ENCODE measurements around the gene LCE7A. TPM values are rescaled to one million over a fixed set of nuclear protein-coding genes. Genes with fewer than 3 reads are reported as not detected.
A peak's percentile ranks its signal among the peaks of the same experiment; 100 is the strongest.

Gene LCE7A
- total and polyA plus RNA-seq, 4 donors = not detected

DNA sequence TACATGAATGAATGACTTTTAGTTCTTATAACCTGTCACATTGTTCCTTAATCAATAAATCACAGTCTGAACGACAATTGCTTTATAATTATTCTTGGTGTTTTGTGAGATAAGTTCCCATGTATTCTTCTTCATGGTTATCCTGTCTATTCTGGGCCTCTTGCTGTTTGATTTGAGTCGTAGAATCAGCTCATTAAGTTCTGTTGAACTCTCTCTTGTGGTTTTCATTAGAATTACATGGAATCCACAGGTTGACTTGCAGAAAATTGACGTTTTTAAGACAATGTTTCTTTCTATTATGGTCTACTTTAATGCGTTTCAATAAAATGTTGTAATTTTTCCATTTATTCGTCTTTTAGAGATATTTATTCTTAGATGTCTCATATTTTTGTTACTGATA lies 36.5 kb upstream of the LCE7A start:
- Histone ChIP-seq H3K9ac (ENCODE audit: low read depth in 1 of 2, low read length in 2 of 2) (no peak overlapping the region), H3K9me3 (ENCODE audit: control insufficient read depth in 4 of 4, low read length in 3 of 4) (peaks cover 0 to 4% (median 0%) of the 10 kb centered on the region in 4 donors), H3K27me3 (ENCODE audit: control insufficient read depth in 4 of 4, insufficient read depth in 4 of 4, low read length in 3 of 4) (peaks cover 0 to 6% (median 0%) of the 10 kb centered on the region in 4 donors), H3K36me3 (ENCODE audit: control insufficient read depth in 4 of 4, insufficient read depth in 3 of 4, low read depth in 1 of 4, low read length in 3 of 4) (no peaks in the 10 kb centered on the region), H3K4me3 (ENCODE audit: low read depth in 1 of 3, low read length in 3 of 3) (no peak overlapping the region), H3K4me1 (ENCODE audit: control insufficient read depth in 4 of 4, insufficient read depth in 4 of 4, low read length in 3 of 4) (no peaks in the 10 kb centered on the region), H3K27ac (ENCODE audit: low read depth in 1 of 2, low read length in 2 of 2) (no peak overlapping the region)
- WGBS = 34% methylated on average over 5 of the region's 5 CpGs
- DNase-seq (ENCODE audit: low spot score) = no peak
- TF ChIP-seq, protein P1, sequence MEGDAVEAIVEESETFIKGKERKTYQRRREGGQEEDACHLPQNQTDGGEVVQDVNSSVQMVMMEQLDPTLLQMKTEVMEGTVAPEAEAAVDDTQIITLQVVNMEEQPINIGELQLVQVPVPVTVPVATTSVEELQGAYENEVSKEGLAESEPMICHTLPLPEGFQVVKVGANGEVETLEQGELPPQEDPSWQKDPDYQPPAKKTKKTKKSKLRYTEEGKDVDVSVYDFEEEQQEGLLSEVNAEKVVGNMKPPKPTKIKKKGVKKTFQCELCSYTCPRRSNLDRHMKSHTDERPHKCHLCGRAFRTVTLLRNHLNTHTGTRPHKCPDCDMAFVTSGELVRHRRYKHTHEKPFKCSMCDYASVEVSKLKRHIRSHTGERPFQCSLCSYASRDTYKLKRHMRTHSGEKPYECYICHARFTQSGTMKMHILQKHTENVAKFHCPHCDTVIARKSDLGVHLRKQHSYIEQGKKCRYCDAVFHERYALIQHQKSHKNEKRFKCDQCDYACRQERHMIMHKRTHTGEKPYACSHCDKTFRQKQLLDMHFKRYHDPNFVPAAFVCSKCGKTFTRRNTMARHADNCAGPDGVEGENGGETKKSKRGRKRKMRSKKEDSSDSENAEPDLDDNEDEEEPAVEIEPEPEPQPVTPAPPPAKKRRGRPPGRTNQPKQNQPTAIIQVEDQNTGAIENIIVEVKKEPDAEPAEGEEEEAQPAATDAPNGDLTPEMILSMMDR (IDR thresholded peaks at IDR 0.05; ENCODE audit: low read depth, low read length, missing input control) = peak; percentile 10
- TF ChIP-seq FOXA1 (IDR thresholded peaks at IDR 0.05) (no peak), RAD21 (IDR thresholded peaks at IDR 0.05) (peak in 1 of 2 donors; percentile 54), HNF4A (conservative IDR thresholded peaks at IDR 0.05) (no peak)

DNA sequence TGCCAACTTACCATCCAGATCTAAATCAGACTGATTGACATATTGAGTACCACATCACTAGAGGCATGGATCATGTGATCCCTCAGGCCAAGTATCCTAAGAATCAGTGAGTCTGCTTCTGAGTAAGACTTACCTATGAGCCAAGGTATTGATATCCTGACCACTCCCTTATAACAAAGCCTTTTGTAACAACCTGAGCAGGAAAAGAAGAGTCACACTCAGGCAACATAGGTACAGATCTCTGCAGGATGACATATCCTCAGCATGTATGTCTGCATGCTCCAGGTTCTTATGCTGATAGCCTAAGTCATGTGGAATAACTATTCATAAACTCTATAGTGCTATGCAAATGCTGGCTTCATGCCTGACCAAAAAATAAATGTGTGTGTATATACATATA lies 34.8 kb upstream of the LCE7A start:
- peaks cover 0 to 12% (median 0%) of the 10 kb centered on the region in 4 donors for H3K27me3 ChIP-seq (ENCODE audit: control insufficient read depth in 4 of 4, insufficient read depth in 4 of 4, low read length in 3 of 4)
- no peak overlapping the region for H3K27ac ChIP-seq (ENCODE audit: low read depth in 1 of 2, low read length in 2 of 2)
- no peak overlapping the region for H3K9ac ChIP-seq (ENCODE audit: low read depth in 1 of 2, low read length in 2 of 2)
- DNase-seq (ENCODE audit: low spot score) = no peak
- TF ChIP-seq EGR1 (IDR thresholded peaks at IDR 0.05; ENCODE audit: low read depth in 2 of 2) (no peak), RAD21 (IDR thresholded peaks at IDR 0.05) (no peak), YY1 (IDR thresholded peaks at IDR 0.05) (no peak), HNF4G (IDR thresholded peaks at IDR 0.05) (no peak)
- TF ChIP-seq, protein P2, sequence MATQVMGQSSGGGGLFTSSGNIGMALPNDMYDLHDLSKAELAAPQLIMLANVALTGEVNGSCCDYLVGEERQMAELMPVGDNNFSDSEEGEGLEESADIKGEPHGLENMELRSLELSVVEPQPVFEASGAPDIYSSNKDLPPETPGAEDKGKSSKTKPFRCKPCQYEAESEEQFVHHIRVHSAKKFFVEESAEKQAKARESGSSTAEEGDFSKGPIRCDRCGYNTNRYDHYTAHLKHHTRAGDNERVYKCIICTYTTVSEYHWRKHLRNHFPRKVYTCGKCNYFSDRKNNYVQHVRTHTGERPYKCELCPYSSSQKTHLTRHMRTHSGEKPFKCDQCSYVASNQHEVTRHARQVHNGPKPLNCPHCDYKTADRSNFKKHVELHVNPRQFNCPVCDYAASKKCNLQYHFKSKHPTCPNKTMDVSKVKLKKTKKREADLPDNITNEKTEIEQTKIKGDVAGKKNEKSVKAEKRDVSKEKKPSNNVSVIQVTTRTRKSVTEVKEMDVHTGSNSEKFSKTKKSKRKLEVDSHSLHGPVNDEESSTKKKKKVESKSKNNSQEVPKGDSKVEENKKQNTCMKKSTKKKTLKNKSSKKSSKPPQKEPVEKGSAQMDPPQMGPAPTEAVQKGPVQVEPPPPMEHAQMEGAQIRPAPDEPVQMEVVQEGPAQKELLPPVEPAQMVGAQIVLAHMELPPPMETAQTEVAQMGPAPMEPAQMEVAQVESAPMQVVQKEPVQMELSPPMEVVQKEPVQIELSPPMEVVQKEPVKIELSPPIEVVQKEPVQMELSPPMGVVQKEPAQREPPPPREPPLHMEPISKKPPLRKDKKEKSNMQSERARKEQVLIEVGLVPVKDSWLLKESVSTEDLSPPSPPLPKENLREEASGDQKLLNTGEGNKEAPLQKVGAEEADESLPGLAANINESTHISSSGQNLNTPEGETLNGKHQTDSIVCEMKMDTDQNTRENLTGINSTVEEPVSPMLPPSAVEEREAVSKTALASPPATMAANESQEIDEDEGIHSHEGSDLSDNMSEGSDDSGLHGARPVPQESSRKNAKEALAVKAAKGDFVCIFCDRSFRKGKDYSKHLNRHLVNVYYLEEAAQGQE (IDR thresholded peaks at IDR 0.05) = no peak
- H3K9me3 ChIP-seq (ENCODE audit: control insufficient read depth in 4 of 4, low read length in 3 of 4) = no peaks in the 10 kb centered on the region
- no peaks in the 10 kb centered on the region for H3K36me3 ChIP-seq (ENCODE audit: control insufficient read depth in 4 of 4, insufficient read depth in 3 of 4, low read depth in 1 of 4, low read length in 3 of 4)
- no peak overlapping the region for H3K4me3 ChIP-seq (ENCODE audit: low read depth in 1 of 3, low read length in 3 of 3)
- no peaks in the 10 kb centered on the region for H3K4me1 ChIP-seq (ENCODE audit: control insufficient read depth in 4 of 4, insufficient read depth in 4 of 4, low read length in 3 of 4)

DNA sequence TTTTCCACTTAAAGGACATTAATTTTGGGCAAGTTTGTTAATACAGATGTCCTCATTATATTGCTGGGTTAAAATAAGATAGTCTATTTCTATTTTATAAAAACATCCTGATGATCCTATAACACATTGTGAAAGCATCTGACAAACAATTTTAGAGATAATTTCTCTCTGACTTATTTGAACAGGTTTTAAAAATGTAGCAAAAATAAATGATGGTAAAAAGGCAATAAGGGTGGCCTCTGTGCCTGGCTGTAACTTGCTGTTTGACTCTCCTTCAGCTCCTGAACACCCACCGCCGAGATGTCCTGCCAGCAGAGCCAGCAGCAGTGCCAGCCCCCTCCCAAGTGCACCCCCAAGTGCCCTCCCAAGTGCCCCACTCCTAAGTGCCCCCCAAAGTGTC lies 32.6 kb upstream of the LCE7A start, which contains the start of gene LCE1A:
Gene LCE1A (plus strand): TSS at position 301 of the 400 bp plus-strand sequence. CDS start 0 bp downstream, at position 301.
- no peak within 1 kb of the TSS for H3K27ac ChIP-seq (ENCODE audit: low read depth in 1 of 2, low read length in 2 of 2)
- no peaks in the 10 kb centered on the region for H3K4me1 ChIP-seq (ENCODE audit: control insufficient read depth in 4 of 4, insufficient read depth in 4 of 4, low read length in 3 of 4)
- no peak for DNase-seq (ENCODE audit: low spot score)
- no peaks in the 10 kb centered on the region for H3K36me3 ChIP-seq (ENCODE audit: control insufficient read depth in 4 of 4, insufficient read depth in 3 of 4, low read depth in 1 of 4, low read length in 3 of 4)
- H3K9ac ChIP-seq (ENCODE audit: low read depth in 1 of 2, low read length in 2 of 2) = no peak within 1 kb of the TSS
- peaks cover 0 to 12% (median 0%) of the 10 kb centered on the region in 4 donors for H3K27me3 ChIP-seq (ENCODE audit: control insufficient read depth in 4 of 4, insufficient read depth in 4 of 4, low read length in 3 of 4)
- H3K9me3 ChIP-seq (ENCODE audit: control insufficient read depth in 4 of 4, low read length in 3 of 4) = no peaks in the 10 kb centered on the region
- no peak within 1 kb of the TSS for H3K4me3 ChIP-seq (ENCODE audit: low read depth in 1 of 3, low read length in 3 of 3)
- 84% methylated on average over 2 of the region's 2 CpGs for WGBS
- TF ChIP-seq, protein P2 (IDR thresholded peaks at IDR 0.05) = no peak
- TF ChIP-seq, protein P1 (IDR thresholded peaks at IDR 0.05; ENCODE audit: low read depth, low read length, missing input control) = no peak
- TF ChIP-seq, protein P3, sequence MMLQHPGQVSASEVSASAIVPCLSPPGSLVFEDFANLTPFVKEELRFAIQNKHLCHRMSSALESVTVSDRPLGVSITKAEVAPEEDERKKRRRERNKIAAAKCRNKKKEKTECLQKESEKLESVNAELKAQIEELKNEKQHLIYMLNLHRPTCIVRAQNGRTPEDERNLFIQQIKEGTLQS (IDR thresholded peaks at IDR 0.05) = no peak
- TF ChIP-seq FOXA2 (IDR thresholded peaks at IDR 0.05) (no peak), RAD21 (IDR thresholded peaks at IDR 0.05) (no peak), FOXA1 (IDR thresholded peaks at IDR 0.05) (no peak), JUND (IDR thresholded peaks at IDR 0.05) (no peak), SP1 (IDR thresholded peaks at IDR 0.05) (no peak), RXRA (IDR thresholded peaks at IDR 0.05) (no peak), HNF4A (conservative IDR thresholded peaks at IDR 0.05) (no peak), YY1 (IDR thresholded peaks at IDR 0.05) (no peak), NR2F2 (IDR thresholded peaks at IDR 0.05) (no peak), EGR1 (IDR thresholded peaks at IDR 0.05; ENCODE audit: low read depth in 2 of 2) (no peak), TAF1 (conservative IDR thresholded peaks at IDR 0.05) (no peak)
